Measurements from ENCODE around the gene NR6A1.

GRCh38 chr9:124794902-124795491, 23.9 kb upstream of the NR6A1 start:
- no peak for TF ChIP-seq CTCF (IDR thresholded peaks at IDR 0.05)
- no peak for TF ChIP-seq POLR2A (IDR thresholded peaks at IDR 0.05)
